ENCODE measurements around the gene RUBCNL. TPM values are rescaled to one million over a fixed set of nuclear protein-coding genes. Genes with fewer than 3 reads are reported as not detected.

The RUBCNL gene
- total RNA-seq, 1 experiment from 2014 or later, result 16.0 TPM

DNA sequence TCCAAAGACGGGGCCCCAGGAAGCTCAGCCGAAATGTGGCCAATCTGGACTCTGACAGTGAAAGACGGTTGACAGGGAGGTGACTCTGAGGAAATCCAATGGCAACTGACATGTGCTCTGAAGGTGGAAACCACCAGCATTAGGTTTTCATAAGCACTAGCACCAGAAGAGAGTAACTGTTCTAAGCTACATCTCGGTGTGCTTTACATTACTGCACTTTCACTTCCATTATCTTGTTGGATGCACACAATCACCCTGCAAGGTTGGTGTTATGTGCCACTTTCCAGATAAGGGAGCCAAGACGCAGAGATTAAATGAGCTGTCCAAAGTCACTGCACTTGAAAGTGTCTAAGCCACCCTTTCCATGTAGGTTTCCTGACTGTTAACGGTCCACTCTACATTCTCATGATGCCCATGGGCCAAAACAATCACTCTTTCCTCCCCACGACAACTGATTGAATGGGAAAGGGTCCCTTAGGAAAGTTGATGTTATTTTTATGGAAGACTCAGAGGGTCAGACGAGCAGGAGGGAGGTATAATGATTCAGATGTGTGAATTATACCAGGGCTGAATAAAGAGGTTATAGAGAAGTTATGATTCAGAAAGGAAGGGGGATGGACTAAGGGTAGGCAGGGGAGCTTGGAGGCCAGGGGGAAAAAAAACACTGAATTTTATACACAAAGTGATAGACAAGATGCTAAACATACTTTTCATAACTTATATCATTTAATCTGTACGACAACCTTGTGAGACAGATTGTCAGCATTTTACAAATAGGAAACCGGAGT lies 52.8 kb downstream of the RUBCNL start:
- no peak overlapping the region for H3K4me3 Mint-ChIP-seq (ENCODE audit: unreplicated experiment)
- no peak overlapping the region for H3K4me3 ChIP-seq (ENCODE audit: low read depth, low read length)
- H3K36me3 ChIP-seq (ENCODE audit: control insufficient read depth, insufficient read depth, low read length), result no peaks in the 10 kb centered on the region; the same call in 1 of the 2 replicates
- H3K27ac Mint-ChIP-seq (ENCODE audit: unreplicated experiment), result no peak overlapping the region
- H3K27me3 Mint-ChIP-seq (ENCODE audit: insufficient read depth, unreplicated experiment), result no peaks in the 10 kb centered on the region
- no peak for DNase-seq
- H3K9me3 ChIP-seq, result no peaks in the 10 kb centered on the region
- ChIA-PET CTCF (interaction anchor here (0.6 kb wide), 1 partner anchor 199 kb away, joined by 7 read pairs; no protein-coding TSS in a partner anchor), POLR2A (no interaction called here)
- H3K36me3 Mint-ChIP-seq (ENCODE audit: insufficient read depth, unreplicated experiment), result no peaks in the 10 kb centered on the region
- TF ChIP-seq, protein P1, sequence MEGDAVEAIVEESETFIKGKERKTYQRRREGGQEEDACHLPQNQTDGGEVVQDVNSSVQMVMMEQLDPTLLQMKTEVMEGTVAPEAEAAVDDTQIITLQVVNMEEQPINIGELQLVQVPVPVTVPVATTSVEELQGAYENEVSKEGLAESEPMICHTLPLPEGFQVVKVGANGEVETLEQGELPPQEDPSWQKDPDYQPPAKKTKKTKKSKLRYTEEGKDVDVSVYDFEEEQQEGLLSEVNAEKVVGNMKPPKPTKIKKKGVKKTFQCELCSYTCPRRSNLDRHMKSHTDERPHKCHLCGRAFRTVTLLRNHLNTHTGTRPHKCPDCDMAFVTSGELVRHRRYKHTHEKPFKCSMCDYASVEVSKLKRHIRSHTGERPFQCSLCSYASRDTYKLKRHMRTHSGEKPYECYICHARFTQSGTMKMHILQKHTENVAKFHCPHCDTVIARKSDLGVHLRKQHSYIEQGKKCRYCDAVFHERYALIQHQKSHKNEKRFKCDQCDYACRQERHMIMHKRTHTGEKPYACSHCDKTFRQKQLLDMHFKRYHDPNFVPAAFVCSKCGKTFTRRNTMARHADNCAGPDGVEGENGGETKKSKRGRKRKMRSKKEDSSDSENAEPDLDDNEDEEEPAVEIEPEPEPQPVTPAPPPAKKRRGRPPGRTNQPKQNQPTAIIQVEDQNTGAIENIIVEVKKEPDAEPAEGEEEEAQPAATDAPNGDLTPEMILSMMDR (IDR thresholded peaks at IDR 0.05; ENCODE audit: insufficient read depth in 1 of 2, low read depth in 1 of 2, low read length in 1 of 2, severe bottlenecking in 1 of 2, unreplicated experiment in 1 of 2), result no peak
- peaks cover 17% of the 10 kb centered on the region for H3K4me1 ChIP-seq
- intact Hi-C loops (cut with micrococcal nuclease; ENCODE audit: unreplicated experiment), result no loop called here
- BruUV-seq (replicated peaks), result no TSS peak
- no peaks in the 10 kb centered on the region for H3K9me3 Mint-ChIP-seq (ENCODE audit: unreplicated experiment)
- no peaks in the 10 kb centered on the region for H3K27me3 ChIP-seq (replicated peaks; ENCODE audit: control insufficient read depth, insufficient read depth, low read length)
- peaks cover 11% of the 10 kb centered on the region for H3K4me1 Mint-ChIP-seq (ENCODE audit: low read depth, unreplicated experiment)

DNA sequence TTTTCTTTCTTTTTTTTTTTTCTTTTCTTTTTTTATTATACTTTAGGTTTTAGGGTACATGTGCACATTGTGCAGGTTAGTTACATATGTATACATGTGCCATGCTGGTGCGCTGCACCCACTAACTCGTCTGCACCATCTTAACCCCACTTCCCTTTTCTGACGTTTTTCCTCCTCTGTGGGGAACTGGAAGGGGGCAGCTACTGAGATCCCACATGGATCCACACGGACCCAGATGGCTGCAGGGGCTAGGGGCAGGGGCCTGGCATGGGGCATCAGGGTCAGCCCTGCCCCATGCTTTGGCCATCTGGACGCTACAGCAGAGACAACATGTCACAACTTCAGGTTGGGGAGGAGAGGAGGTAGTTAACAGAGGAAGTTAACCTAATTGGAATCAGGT lies 54.3 kb downstream of the RUBCNL start:
- Mint-ChIP-seq H3K9me3 (ENCODE audit: unreplicated experiment) (no peaks in the 10 kb centered on the region), H3K27me3 (ENCODE audit: insufficient read depth, unreplicated experiment) (no peaks in the 10 kb centered on the region), H3K27ac (ENCODE audit: unreplicated experiment) (no peak overlapping the region), H3K4me3 (ENCODE audit: unreplicated experiment) (no peak overlapping the region), H3K36me3 (ENCODE audit: insufficient read depth, unreplicated experiment) (no peaks in the 10 kb centered on the region), H3K4me1 (ENCODE audit: low read depth, unreplicated experiment) (peaks cover 3% of the 10 kb centered on the region)
- TF ChIP-seq, protein P1 (IDR thresholded peaks at IDR 0.05; ENCODE audit: insufficient read depth in 1 of 2, low read depth in 1 of 2, low read length in 1 of 2, severe bottlenecking in 1 of 2, unreplicated experiment in 1 of 2), result no peak
- no TSS peak for BruUV-seq (replicated peaks)
- intact Hi-C loops (cut with micrococcal nuclease; ENCODE audit: unreplicated experiment), result no loop called here
- H3K9me3 ChIP-seq, result no peaks in the 10 kb centered on the region
- H3K4me3 ChIP-seq (ENCODE audit: low read depth, low read length), result no peak overlapping the region
- H3K27me3 ChIP-seq (replicated peaks; ENCODE audit: control insufficient read depth, insufficient read depth, low read length), result no peaks in the 10 kb centered on the region
- peaks cover 8% of the 10 kb centered on the region for H3K4me1 ChIP-seq
- DNase-seq, result no peak
- ChIA-PET POLR2A (no interaction called here), CTCF (no interaction called here)
- H3K36me3 ChIP-seq (ENCODE audit: control insufficient read depth, insufficient read depth, low read length), result no peaks in the 10 kb centered on the region; the same call in 1 of the 2 replicates

DNA sequence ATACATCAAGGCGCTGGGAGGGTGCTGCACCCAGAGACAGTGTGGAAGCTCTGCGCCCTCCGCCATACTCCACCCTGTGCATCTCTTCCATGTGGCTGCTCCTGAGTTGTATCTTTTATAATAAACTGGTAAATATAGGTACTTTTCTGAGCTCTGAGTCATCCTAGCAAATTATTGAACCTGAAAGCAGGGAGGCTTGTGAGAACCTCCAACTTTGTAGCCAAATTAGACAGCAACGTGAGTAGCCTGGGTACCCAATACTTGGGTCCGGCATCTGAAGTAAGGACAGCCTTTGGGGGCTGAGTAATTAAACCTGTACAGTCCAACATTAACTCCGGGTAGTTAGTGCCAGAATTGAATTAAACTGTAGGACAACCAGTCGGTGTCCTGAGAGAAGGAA lies 57.4 kb downstream of the RUBCNL start:
- POLR2A ChIA-PET, result no interaction called here
- intact Hi-C loops (cut with micrococcal nuclease; ENCODE audit: unreplicated experiment), result loop anchor here (10.0 kb wide), 1 partner anchor 525 kb away; no protein-coding TSS in a partner anchor

More for the DNA sequence above, 57.4 kb downstream of the RUBCNL start:
- H3K36me3 Mint-ChIP-seq (ENCODE audit: insufficient read depth, unreplicated experiment), result no peaks in the 10 kb centered on the region
- H3K4me3 ChIP-seq (ENCODE audit: low read depth, low read length), result no peak overlapping the region
- CTCF ChIA-PET, result no interaction called here
- H3K36me3 ChIP-seq (ENCODE audit: control insufficient read depth, insufficient read depth, low read length), result no peaks in the 10 kb centered on the region
- TF ChIP-seq, protein P1 (IDR thresholded peaks at IDR 0.05; ENCODE audit: insufficient read depth in 1 of 2, low read depth in 1 of 2, low read length in 1 of 2, severe bottlenecking in 1 of 2, unreplicated experiment in 1 of 2), result no peak
- no TSS peak for BruUV-seq (replicated peaks)
- H3K4me3 Mint-ChIP-seq (ENCODE audit: unreplicated experiment), result no peak overlapping the region
- H3K9me3 Mint-ChIP-seq (ENCODE audit: unreplicated experiment), result no peaks in the 10 kb centered on the region
- H3K4me1 Mint-ChIP-seq (ENCODE audit: low read depth, unreplicated experiment), result no peaks in the 10 kb centered on the region
- no peaks in the 10 kb centered on the region for H3K4me1 ChIP-seq
- no peak overlapping the region for H3K27ac Mint-ChIP-seq (ENCODE audit: unreplicated experiment)
- H3K27me3 ChIP-seq (replicated peaks; ENCODE audit: control insufficient read depth, insufficient read depth, low read length), result no peaks in the 10 kb centered on the region
- H3K9me3 ChIP-seq, result no peaks in the 10 kb centered on the region
- no peaks in the 10 kb centered on the region for H3K27me3 Mint-ChIP-seq (ENCODE audit: insufficient read depth, unreplicated experiment)
- DNase-seq, result no peak
